Tibial nerve (tissue), 4 donors: ENCODE results near the gene RARA. TPM values are rescaled to one million over a fixed set of nuclear protein-coding genes. Genes with fewer than 3 reads are reported as not detected.

Experiments
- DNase-seq, 2 donors: peaks; one replicate each; pipeline ENCODE4 v3.0.0-alpha.2; 2019; ENCODE audit warnings: low spot score in 2 of 2
- H3K27ac ChIP-seq, 4 donors: fragments of 200-600 bp; sonication (generic) in 3 of 4; one replicate each; pipeline ENCODE4 v1.5.1; 2017 to 2019; ENCODE audit warnings: mild to moderate bottlenecking in 1 of 4
- H3K27me3 ChIP-seq, 2 donors: fragments of 200-600 bp; sonication (generic) in 1 of 2; one replicate each; pipeline versions ENCODE4 v1.5.1 to v1.6.0; 2017 to 2019
- H3K36me3 ChIP-seq, 3 donors: fragments of 200-600 bp; sonication (generic); one replicate each; pipeline ENCODE4 v1.5.1; 2018 to 2019
- H3K4me1 ChIP-seq, 4 donors: fragments of 200-600 bp; sonication (generic) in 3 of 4; one replicate each; pipeline ENCODE4 v1.5.1; 2017 to 2019
- H3K4me3 ChIP-seq, 4 donors: fragments of 200-600 bp; sonication (generic) in 3 of 4; one replicate each; pipeline ENCODE4 v1.5.1; 2017 to 2019; ENCODE audit warnings: mild to moderate bottlenecking in 1 of 4, moderate library complexity in 1 of 4
- H3K9me3 ChIP-seq, 4 donors: fragments of 200-600 bp; sonication (generic) in 3 of 4; one replicate each; pipeline ENCODE4 v1.5.1; 2017 to 2019
- CTCF ChIP-seq, 5 experiments: fragments of 200-600 bp in 3 of 5; fragments of 450-650 bp in 2 of 5; sonication (generic) in 3 of 5; IDR thresholded peaks; one replicate each; pipeline ENCODE4 v1.5.1; 2016 to 2019; ENCODE audit warnings: antibody characterized with exemption in 5 of 5, mild to moderate bottlenecking in 3 of 5, moderate library complexity in 2 of 5
- EP300 ChIP-seq, 2 donors: sonication (generic); formaldehyde crosslinking; IDR thresholded peaks; one replicate each; pipeline ENCODE4 v1.6.1; 2017; ENCODE audit warnings: antibody characterized with exemption in 2 of 2, mild to moderate bottlenecking in 1 of 2
- POLR2A ChIP-seq, 2 donors: fragments of 450-650 bp; IDR thresholded peaks; one replicate each; pipeline ENCODE4 v1.6.1; 2017; ENCODE audit warnings: antibody characterized with exemption in 2 of 2, mild to moderate bottlenecking in 2 of 2, moderate library complexity in 2 of 2
- WGBS, 2 donors: methylation state at CpG; one replicate each; pipeline ENCODE4 v1.1.5; 2018; 5-methylcytosine and 5-hydroxymethylcytosine counted together
- total RNA-seq, 4 donors: library from RNA; depleted of rRNA; stranded (reverse); fragments of >200 nt; gene quantifications; one replicate each; pipeline ENCODE4 v1.1.0, GENCODE V29; 2016

Gene RARA
- total RNA-seq, 4 donors from 2014 or later = 28.9 to 58.2 (median 46.4) TPM

GRCh38 chr17:40320756-40321523 is 12.0 kb downstream of the RARA start:
- peak overlapping the region; percentile 51 to 99 (median 90) for H3K27ac ChIP-seq
- no peaks in the 10 kb centered on the region for H3K36me3 ChIP-seq
- 22 to 29% methylated on average over 13 to 17 of the region's 19 CpGs for WGBS, 2 donors
- H3K9me3 ChIP-seq = no peaks in the 10 kb centered on the region
- TF ChIP-seq EP300 (IDR thresholded peaks at IDR 0.05) (peak in 1 of 2 donors; percentile 27), CTCF (IDR thresholded peaks at IDR 0.05) (no peak), POLR2A (IDR thresholded peaks at IDR 0.05) (peak in 1 of 2 donors; percentile 24)
- peak; percentile 44 to 72 for DNase-seq
- peak overlapping the region in 2 of 4 donors; percentile 65 to 99 for H3K4me3 ChIP-seq
- no peaks in the 10 kb centered on the region for H3K27me3 ChIP-seq
- peaks cover 0 to 94% (median 90%) of the 10 kb centered on the region in 4 donors for H3K4me1 ChIP-seq

- H3K4me3 ChIP-seq = peak overlapping the region in 2 of 4 donors; percentile 33 to 99
- 39 to 54% methylated on average over 4 of the region's 4 CpGs for WGBS, 2 donors
Observed at GRCh38 chr17:40321524-40321929, 12.5 kb downstream of the RARA start.

GRCh38 chr17:40321961-40322357 is 13.0 kb downstream of the RARA start:
- no peak for TF ChIP-seq POLR2A (IDR thresholded peaks at IDR 0.05)
- no peak for TF ChIP-seq CTCF (IDR thresholded peaks at IDR 0.05)
- TF ChIP-seq EP300 (IDR thresholded peaks at IDR 0.05) = no peak
- no peak for DNase-seq
- H3K4me1 ChIP-seq = peaks cover 0 to 94% (median 90%) of the 10 kb centered on the region in 4 donors
- no peaks in the 10 kb centered on the region for H3K9me3 ChIP-seq
- peak overlapping the region in 3 of 4 donors; percentile 33 to 99 (median 51) for H3K4me3 ChIP-seq
- no peaks in the 10 kb centered on the region for H3K36me3 ChIP-seq
- no peaks in the 10 kb centered on the region for H3K27me3 ChIP-seq
- H3K27ac ChIP-seq = peak overlapping the region; percentile 55 to 99 (median 90)
- 18 to 26% methylated on average over 4 of the region's 4 CpGs for WGBS, 2 donors

More at GRCh38 chr17:40321524-40321929, 12.5 kb downstream of the RARA start:
- no peaks in the 10 kb centered on the region for H3K27me3 ChIP-seq
- DNase-seq = peak in 1 of 2 donors; percentile 10
- H3K4me1 ChIP-seq = peaks cover 0 to 94% (median 90%) of the 10 kb centered on the region in 4 donors
- no peaks in the 10 kb centered on the region for H3K36me3 ChIP-seq
- H3K9me3 ChIP-seq = no peaks in the 10 kb centered on the region
- H3K27ac ChIP-seq = peak overlapping the region in 3 of 4 donors; percentile 86 to 99 (median 94)
- no peak for TF ChIP-seq CTCF (IDR thresholded peaks at IDR 0.05)
- TF ChIP-seq POLR2A (IDR thresholded peaks at IDR 0.05) = no peak
- TF ChIP-seq EP300 (IDR thresholded peaks at IDR 0.05) = no peak

- no peaks in the 10 kb centered on the region for H3K36me3 ChIP-seq
- peak in 1 of 2 donors; percentile 75 for DNase-seq
- TF ChIP-seq POLR2A (IDR thresholded peaks at IDR 0.05) (no peak), CTCF (IDR thresholded peaks at IDR 0.05) (no peak), EP300 (IDR thresholded peaks at IDR 0.05) (peak in 1 of 2 donors; percentile 81)
- H3K9me3 ChIP-seq = no peaks in the 10 kb centered on the region
- H3K27me3 ChIP-seq = no peaks in the 10 kb centered on the region
- peak overlapping the region; percentile 55 to 99 (median 90) for H3K27ac ChIP-seq
- peak overlapping the region in 3 of 4 donors; percentile 33 to 99 (median 51) for H3K4me3 ChIP-seq
- 13 to 19% methylated on average over 18 to 19 of the region's 19 CpGs for WGBS, 2 donors
- peaks cover 2 to 94% (median 90%) of the 10 kb centered on the region in 4 donors for H3K4me1 ChIP-seq
Observed at GRCh38 chr17:40322358-40323315, 13.7 kb downstream of the RARA start.
